Kidney (tissue), 14 donors: Measurements from ENCODE around the gene PRKCD. TPM values are rescaled to one million over a fixed set of nuclear protein-coding genes. Genes with fewer than 3 reads are reported as not detected.

ENCODE experiments used
- DNase-seq, 5 donors: peaks; one replicate each; pipeline ENCODE4 v3.0.0-alpha.2; 2013 to 2020
- FAIRE-seq: peaks from 2 replicates; lab custom pipeline; 2012; peaks lifted over from hg19 to GRCh38; lab: Jason Lieb, UNC
- H3K27ac ChIP-seq, 2 donors: one replicate each; pipeline ENCODE4 v1.7.0; 2013; ENCODE audit warnings: low read depth in 2 of 2, low read length in 2 of 2, inconsistent platforms in 1 of 2
- H3K27me3 ChIP-seq: one replicate; pipeline ENCODE4 v1.7.1; 2013; ENCODE audit warnings: low read length, inconsistent platforms; ENCODE audit not compliant: control insufficient read depth, insufficient read depth
- H3K36me3 ChIP-seq, 3 donors: one replicate each; pipeline versions ENCODE4 v1.7.0 to v1.7.1; 2013; ENCODE audit warnings: low read length in 3 of 3, control low read depth in 1 of 3, inconsistent platforms in 1 of 3; ENCODE audit not compliant: insufficient read depth in 3 of 3, control insufficient read depth in 2 of 3
- H3K4me1 ChIP-seq, 3 donors: one replicate each; pipeline versions ENCODE4 v1.7.0 to v1.7.1; 2013; ENCODE audit warnings: low read length in 3 of 3, inconsistent platforms in 1 of 3, low read depth in 1 of 3; ENCODE audit not compliant: control insufficient read depth in 2 of 3, insufficient read depth in 2 of 3
- H3K4me3 ChIP-seq, 3 donors: one replicate each; pipeline versions ENCODE4 v1.7.0 to v1.8.1; 2013; ENCODE audit warnings: low read length in 3 of 3, control low read depth in 1 of 3, inconsistent platforms in 1 of 3
- H3K9ac ChIP-seq, 3 donors: one replicate each; pipeline versions ENCODE4 v1.7.0 to v1.7.1; 2013; ENCODE audit warnings: low read length in 3 of 3, control low read depth in 1 of 3, inconsistent platforms in 1 of 3
- H3K9me3 ChIP-seq, 3 donors: one replicate each; pipeline versions ENCODE4 v1.7.0 to v1.7.1; 2013; ENCODE audit warnings: low read length in 3 of 3, control low read depth in 1 of 3, inconsistent platforms in 1 of 3; ENCODE audit not compliant: control insufficient read depth in 2 of 3, insufficient read depth in 1 of 3
- intact Hi-C: fragments of 100-400 bp; cut with DNase I; formaldehyde crosslinking; loops from one replicate; pipeline ENCODE4 v1.11.1; 2022
- polyA plus RNA-seq: library from polyadenylated mRNA; stranded (reverse); fragments of 350-450 nt; fragmentation: Illumina TruSeq; extraction: RNeasy Lipid Tissue Mini Kit (QIAGEN cat#74804); gene quantifications from one replicate; pipeline ENCODE4 v1.2.3, GENCODE V29; 2014; ENCODE audit warnings: low read depth, low replicate concordance; ENCODE audit not compliant: insufficient read depth
- total RNA-seq: library from RNA; stranded (reverse); fragmentation: NEBNext Ultra II Directional; extraction: Animal tissue kit (Norgen Biotek cat#: 25700); gene quantifications from one replicate; pipeline ENCODE4 v1.2.1, GENCODE V29; 2021
- TF ChIP-seq, protein P1 (sequence below): IDR thresholded peaks from 3 replicates; pipeline ENCODE4 v1.5.1; 2012; ENCODE audit warnings: mild to moderate bottlenecking, moderate library complexity, borderline replicate concordance; ENCODE audit not compliant: insufficient read depth; ENCODE audit errors: extremely low read depth
- donor health status: control.
- donor health status: control.
- donor health status: control.
- donor health status: control.
- donor health status: control.
- donor health status: DM: yes; HTN: yes; CAD: no.
- donor health status: Normal renal cell carcinoma (clear cell type).

The PRKCD gene
- total and polyA plus RNA-seq, 2 donors from 2014 or later, result 26.6 to 29.1 TPM

DNA sequence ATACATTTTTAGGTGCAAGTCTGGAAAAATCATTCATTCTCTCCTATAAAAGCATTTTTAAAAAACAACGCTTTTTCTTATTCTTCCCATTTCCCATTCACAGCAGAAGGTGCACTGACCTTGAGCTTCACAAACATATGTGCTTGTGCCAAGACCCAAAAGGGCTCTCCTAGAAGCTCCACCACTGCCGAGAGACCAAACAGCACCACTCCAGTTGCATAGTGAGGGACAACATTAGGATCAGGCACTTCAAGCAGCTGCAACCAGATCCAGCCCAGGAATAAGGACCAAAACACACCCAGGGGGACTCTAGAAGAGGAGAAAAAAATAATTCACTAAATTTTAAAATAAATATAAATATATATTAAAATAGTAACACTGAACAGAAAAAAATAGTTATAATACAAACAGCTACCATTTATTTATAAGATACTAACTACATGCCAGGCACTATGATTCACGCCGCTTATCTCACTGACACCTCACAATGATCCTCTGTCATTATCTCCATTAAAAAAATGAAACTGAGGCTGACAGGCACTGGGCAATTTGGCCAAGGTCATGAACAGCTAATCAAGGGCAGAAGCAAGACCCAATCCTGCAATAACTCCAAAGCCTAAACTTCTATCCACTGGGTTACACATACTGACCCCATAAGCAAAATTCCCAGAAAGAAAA lies 38.6 kb upstream of the PRKCD start:
- no peak overlapping the region for H3K9ac ChIP-seq
- FAIRE-seq, result no peak
- H3K27me3 ChIP-seq, result no peaks in the 10 kb centered on the region
- H3K9me3 ChIP-seq, result no peaks in the 10 kb centered on the region
- no peak overlapping the region for H3K27ac ChIP-seq
- peaks cover 13 to 63% (median 52%) of the 10 kb centered on the region in 3 donors for H3K36me3 ChIP-seq
- DNase-seq, result no peak
- no peaks in the 10 kb centered on the region for H3K4me1 ChIP-seq
- TF ChIP-seq, protein P1, sequence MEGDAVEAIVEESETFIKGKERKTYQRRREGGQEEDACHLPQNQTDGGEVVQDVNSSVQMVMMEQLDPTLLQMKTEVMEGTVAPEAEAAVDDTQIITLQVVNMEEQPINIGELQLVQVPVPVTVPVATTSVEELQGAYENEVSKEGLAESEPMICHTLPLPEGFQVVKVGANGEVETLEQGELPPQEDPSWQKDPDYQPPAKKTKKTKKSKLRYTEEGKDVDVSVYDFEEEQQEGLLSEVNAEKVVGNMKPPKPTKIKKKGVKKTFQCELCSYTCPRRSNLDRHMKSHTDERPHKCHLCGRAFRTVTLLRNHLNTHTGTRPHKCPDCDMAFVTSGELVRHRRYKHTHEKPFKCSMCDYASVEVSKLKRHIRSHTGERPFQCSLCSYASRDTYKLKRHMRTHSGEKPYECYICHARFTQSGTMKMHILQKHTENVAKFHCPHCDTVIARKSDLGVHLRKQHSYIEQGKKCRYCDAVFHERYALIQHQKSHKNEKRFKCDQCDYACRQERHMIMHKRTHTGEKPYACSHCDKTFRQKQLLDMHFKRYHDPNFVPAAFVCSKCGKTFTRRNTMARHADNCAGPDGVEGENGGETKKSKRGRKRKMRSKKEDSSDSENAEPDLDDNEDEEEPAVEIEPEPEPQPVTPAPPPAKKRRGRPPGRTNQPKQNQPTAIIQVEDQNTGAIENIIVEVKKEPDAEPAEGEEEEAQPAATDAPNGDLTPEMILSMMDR, result no peak
- intact Hi-C loops, result no loop called here
- H3K4me3 ChIP-seq, result no peak overlapping the region

DNA sequence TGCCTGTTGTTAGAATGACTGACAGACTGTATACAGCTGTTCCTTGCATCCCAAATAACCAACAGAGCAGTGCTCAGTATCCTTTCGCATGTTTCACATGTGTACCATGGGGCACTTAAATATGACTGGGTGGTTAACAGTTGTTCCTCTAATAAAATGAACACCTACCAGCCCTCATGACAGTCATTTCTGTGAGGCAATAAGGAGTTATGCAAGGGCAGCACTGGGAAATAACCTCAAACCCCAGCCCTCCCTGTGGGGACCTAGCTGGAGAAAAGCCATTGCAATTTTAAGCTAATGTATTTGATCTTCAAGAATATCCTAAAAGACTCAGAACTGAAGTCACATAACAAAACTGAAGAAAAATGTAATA lies 38.1 kb upstream of the PRKCD start:
- Histone ChIP-seq H3K9me3 (no peaks in the 10 kb centered on the region), H3K4me3 (no peak overlapping the region), H3K36me3 (peaks cover 13 to 58% (median 50%) of the 10 kb centered on the region in 3 donors), H3K9ac (no peak overlapping the region), H3K27me3 (no peaks in the 10 kb centered on the region), H3K4me1 (no peaks in the 10 kb centered on the region), H3K27ac (no peak overlapping the region)
- FAIRE-seq (no peak), DNase-seq (no peak)
- intact Hi-C loops, result no loop called here
- TF ChIP-seq, protein P1, result no peak

GRCh38 chr3:53123510-53123909 lies 37.5 kb upstream of the PRKCD start:
- H3K27ac ChIP-seq, result no peak overlapping the region
- no peak for DNase-seq
- peaks cover 11 to 53% (median 47%) of the 10 kb centered on the region in 3 donors for H3K36me3 ChIP-seq
- H3K4me3 ChIP-seq, result no peak overlapping the region
- H3K9me3 ChIP-seq, result no peaks in the 10 kb centered on the region
- intact Hi-C loops, result no loop called here
- TF ChIP-seq, protein P1, result no peak
- H3K9ac ChIP-seq, result no peak overlapping the region
- no peaks in the 10 kb centered on the region for H3K4me1 ChIP-seq
- no peaks in the 10 kb centered on the region for H3K27me3 ChIP-seq
- no peak for FAIRE-seq
